Measurements from ENCODE around the gene PFN2.
"Not testable (repeated sequence)": the region's sequence is repeated elsewhere in the genome, so short reads cannot be mapped to it uniquely, and the experiment has no call there.

The PFN2 gene

GRCh38 chr3:149967086-149967685, 3.5 kb downstream of the PFN2 start:
- peak; percentile 75 for DNase-seq

GRCh38 chr3:149965278-149965677, 5.4 kb downstream of the PFN2 start:
- no peak for DNase-seq

GRCh38 chr3:149964291-149964690, 6.4 kb downstream of the PFN2 start:
- no peak for DNase-seq

DNA sequence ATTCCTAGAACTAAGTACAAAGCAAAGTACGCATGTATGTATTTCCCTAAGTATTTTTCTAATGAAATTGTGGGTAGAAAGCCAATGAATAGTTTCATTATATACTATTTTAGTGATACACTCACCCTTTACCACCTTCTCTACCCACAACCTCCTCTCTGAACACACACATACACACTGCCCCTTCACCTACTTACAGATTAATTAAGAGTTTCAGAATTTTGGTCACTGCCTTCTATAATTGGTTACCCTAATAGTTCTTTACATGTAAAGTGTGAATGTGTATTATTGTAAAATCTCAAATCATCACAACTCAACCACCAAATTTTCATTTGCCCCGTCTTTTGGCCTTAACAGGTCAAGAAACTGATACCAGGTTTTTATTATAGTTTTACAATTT, 7.2 kb downstream of the PFN2 start:
- DNase-seq: no peak

DNA sequence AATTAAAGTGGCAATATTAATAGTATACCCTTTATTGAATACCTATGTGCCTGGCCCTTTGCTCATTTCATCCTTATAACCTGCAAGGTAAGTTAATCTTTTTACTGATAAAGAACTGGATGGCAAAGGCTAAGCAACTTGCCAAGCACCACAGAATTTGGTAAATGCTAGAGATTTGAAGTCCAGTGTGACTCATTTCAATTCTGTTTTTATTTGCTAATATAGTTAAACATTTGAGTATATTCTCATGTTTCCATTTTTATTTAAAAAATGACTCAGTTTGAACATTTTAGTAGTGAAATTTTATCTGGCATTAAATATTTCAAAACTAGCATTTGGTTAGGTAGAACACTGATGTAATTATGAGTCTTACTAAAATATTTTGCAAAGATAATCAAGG, 11.3 kb downstream of the PFN2 start:
- no peak for DNase-seq

DNA sequence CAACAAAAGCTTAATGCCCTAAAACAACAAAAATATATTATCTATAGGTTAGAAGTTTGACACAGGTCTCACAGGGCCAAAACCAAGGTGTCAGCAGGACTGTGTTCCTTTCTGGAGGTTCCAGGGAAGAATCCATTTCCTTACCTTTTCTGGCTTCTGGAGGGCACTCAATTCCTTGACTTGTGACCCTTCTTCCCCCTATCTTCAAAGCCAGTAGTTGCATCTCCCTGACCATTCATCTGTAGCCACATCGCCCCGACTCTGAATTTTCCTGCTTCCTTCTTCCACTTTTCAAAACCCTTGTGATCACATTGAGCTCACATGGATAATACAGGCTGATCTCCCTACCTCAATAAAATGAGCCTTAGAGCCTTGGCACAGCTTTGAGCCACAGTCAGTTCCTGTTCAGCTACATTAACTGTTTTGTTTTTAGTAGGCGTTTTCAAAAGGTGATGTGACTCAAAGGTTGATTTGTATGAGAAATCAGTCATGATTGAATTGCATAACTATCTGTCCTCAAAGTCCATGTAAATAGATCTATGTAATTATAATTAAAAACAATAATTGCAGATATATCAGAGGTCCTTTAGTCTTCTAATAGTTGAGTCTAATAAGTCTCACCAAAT, 12.4 kb downstream of the PFN2 start:
- no peak for DNase-seq

DNA sequence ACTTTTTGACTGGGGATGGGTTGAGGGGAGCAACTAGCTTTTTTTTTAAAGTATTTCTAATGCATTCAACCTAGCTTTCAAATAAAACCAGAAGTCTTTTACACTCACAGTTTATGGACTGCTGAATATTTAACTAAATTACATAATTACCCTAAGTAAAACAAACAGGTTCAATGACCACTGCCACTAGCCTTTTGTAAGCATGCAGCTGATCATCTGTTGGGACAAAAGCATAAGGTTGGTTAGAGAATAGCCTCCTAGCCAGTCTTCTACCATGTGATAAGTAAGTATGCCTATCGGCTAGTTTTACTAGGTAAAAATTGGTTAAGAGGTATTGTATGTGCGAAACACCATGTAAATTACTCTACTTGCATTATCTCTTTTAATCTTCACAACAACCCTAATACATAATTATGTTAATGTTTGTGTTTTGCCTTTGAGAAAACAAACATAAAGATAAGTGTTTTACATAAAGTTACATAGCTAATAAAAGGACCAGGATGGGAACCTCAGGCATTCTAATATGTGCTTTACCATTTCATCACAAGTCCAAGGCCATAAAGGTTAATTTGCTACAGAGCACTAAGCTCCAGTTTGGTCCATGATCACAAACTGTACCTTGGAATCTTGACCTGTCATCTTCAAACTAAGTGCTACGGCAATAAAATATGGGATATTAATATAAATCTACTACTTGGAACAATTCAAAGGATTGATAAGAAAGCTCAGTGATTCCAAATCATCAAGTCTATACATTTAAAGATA, 13.2 kb downstream of the PFN2 start:
- no peak for DNase-seq

GRCh38 chr3:149955449-149955848, 15.2 kb downstream of the PFN2 start:
- no peak for DNase-seq

- DNase-seq: no peak
Measured at GRCh38 chr3:149954812-149955211, 15.9 kb downstream of the PFN2 start.

DNA sequence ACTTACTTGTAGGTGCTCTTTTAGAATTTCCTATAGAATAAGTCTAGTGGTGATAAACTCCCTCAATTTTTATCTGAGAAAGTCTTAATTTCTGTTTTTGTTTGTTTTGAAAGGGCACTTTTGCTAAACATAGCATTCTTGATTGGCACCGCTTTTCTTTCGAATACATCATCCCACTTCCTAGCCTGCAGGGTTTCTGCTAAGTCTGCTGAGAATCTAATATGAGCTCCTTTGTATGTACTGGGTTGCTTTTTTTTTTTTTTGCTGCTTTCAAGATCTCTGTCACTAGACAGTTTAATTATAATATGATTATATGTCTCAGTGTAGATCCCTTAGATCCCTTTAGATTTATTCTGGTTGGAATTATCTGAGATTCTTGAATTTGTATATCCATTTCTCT, 21.5 kb downstream of the PFN2 start:
- DNase-seq: no peak

DNA sequence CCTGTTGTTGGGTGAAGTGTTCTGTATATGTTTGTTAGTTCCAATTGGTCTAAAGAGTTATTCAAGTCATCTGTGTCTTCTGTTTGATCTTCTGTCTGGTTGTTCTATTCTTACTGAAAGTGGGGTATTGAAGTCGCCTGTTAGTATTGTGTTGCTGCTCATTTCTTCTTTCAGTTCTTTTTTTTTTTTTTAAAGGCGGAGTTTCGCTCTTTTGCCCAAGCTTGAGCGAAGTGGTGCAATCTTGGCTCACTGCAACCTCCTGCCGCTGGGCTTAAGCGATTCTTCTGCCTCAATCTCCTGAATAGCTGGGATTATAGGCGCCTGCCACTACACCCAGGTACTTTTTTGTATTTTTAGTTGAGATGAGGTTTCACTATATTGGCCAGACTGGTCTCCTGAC, 23.5 kb downstream of the PFN2 start:
- DNase-seq: no peak

DNA sequence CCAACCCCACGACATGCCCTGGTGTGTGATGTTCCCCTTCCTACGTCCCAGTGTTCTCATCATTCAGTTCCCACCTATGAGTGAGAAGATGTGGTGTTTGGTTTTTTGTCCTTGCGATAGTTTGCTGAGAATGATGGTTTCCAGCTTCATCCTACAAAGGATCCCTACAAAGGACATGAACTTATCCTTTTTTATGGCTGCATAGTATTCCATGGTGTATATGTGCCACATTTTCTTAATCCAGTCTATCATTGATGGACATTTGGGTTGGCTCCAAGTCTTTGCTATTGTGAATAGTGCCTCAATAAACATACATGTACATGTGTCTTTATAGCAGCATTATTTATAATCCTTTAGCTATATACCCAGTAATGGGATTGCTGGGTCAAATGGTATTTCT, 26.7 kb downstream of the PFN2 start:
- not testable (repeated sequence) for DNase-seq

GRCh38 chr3:149942409-149942808, 28.3 kb downstream of the PFN2 start:
- DNase-seq: no peak

GRCh38 chr3:149941946-149942345, 28.7 kb downstream of the PFN2 start:
- no peak for DNase-seq

GRCh38 chr3:149941186-149941585, 29.5 kb downstream of the PFN2 start:
- no peak for DNase-seq

GRCh38 chr3:149938392-149939055, 32.2 kb downstream of the PFN2 start:
- DNase-seq: not testable (repeated sequence)

DNA sequence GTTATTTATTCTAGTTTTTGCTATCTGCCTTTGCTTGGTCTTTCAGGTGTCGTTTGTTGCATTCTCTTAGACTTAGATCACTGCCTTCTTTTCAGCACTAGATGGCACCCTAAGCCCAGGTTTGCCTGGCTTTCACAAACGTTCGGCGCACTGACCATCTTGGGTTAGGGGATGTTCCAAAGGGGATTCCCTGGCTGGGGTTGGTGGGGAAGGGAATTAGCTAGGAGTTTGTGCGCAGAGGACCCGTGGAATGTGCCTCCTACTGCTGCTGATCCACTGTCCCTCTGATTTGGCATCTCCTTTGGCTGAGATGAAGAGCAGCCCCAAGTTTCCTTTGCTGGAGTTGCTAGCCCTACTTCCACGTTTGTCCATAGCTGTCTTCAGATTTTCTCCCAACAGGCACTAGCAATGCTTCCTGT, 33.9 kb downstream of the PFN2 start:
- peak; percentile 42 for DNase-seq

DNA sequence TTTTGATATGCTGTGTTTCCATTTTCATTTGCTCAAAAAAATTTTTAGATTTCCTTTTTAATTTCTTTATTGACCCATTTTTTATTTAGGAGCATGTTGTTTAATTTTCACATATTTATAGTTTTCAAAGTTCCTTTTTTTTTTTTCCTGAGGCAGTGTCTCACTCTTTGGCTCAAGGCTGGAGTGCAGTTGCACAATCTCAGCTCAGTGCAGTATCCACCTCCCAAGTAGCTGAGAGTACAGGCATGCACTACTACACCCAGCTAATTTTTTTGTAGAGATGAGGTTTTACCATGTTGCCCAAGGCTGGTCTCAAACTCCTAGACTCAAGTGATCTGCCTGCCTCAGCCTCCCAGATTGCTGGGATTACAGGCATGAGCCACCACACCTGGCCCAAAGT, 36.2 kb downstream of the PFN2 start:
- peak; percentile 10 for DNase-seq

DNA sequence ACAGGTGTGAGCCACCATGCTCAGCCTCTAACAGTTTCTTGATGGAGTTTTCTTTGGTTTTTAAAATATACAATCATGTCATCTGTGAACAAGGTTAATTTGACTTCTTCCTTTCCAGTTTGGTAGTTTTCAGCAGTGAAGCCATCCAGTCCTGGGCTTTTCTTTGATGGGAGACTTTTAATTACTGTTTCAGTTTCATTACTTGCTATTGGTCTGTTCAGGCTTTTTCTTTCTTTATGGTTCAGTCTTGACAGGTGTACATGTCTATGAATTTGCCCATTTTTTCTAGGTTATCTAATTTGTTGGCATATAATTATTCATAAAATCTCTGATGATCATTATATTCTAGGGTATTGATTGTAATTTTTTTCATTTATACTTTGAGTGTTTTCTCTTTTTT, 36.8 kb downstream of the PFN2 start:
- DNase-seq: no peak

GRCh38 chr3:149933008-149933407, 37.7 kb downstream of the PFN2 start:
- no peak for DNase-seq

- DNase-seq: no peak
Measured at GRCh38 chr3:149920119-149920518, 50.6 kb downstream of the PFN2 start.

GRCh38 chr3:149919509-149919908, 51.2 kb downstream of the PFN2 start:
- DNase-seq: no peak

- peak; percentile 13 for DNase-seq
Measured at GRCh38 chr3:149917124-149917667, 53.5 kb downstream of the PFN2 start.
